ENCODE measurements around the gene CSF3R. TPM values are rescaled to one million over a fixed set of nuclear protein-coding genes. Genes with fewer than 3 reads are reported as not detected.

CSF3R gene
- total RNA-seq, 1 donor from 2014 or later = 3.1 TPM

DNA sequence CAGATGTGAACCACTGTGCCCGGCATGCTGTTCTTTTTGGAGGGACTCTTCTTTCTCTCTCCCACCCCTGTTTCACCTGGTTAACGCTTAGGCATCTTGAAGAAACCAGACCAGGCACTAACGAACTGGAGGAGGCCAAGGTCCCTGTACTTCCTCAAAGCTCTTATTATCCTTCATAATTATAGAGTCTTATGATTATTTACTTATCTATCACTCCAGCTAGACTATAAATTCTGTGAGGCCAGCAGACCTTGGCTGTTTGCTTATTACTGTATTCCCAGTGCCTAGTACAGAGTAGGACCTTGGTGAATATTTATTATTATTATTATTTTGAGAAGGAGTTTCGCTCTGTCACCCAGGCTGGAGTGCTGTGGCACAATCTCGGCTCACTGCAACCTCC is 5.8 kb downstream of the CSF3R start:
- DNase-seq (ENCODE audit: low spot score in 2 of 2) = no peak
- no peak overlapping the region for H3K4me3 ChIP-seq
- H3K9me3 ChIP-seq = no peaks in the 10 kb centered on the region
- H3K27me3 ChIP-seq = no peaks in the 10 kb centered on the region
- TF ChIP-seq, protein P1, sequence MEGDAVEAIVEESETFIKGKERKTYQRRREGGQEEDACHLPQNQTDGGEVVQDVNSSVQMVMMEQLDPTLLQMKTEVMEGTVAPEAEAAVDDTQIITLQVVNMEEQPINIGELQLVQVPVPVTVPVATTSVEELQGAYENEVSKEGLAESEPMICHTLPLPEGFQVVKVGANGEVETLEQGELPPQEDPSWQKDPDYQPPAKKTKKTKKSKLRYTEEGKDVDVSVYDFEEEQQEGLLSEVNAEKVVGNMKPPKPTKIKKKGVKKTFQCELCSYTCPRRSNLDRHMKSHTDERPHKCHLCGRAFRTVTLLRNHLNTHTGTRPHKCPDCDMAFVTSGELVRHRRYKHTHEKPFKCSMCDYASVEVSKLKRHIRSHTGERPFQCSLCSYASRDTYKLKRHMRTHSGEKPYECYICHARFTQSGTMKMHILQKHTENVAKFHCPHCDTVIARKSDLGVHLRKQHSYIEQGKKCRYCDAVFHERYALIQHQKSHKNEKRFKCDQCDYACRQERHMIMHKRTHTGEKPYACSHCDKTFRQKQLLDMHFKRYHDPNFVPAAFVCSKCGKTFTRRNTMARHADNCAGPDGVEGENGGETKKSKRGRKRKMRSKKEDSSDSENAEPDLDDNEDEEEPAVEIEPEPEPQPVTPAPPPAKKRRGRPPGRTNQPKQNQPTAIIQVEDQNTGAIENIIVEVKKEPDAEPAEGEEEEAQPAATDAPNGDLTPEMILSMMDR (IDR thresholded peaks at IDR 0.05) = no peak
- no peaks in the 10 kb centered on the region for H3K36me3 ChIP-seq
- no peaks in the 10 kb centered on the region for H3K4me1 ChIP-seq
- intact Hi-C loops (cut with DNase I) = no loop called here
- no peak overlapping the region for H3K27ac ChIP-seq

- H3K27ac ChIP-seq = no peak overlapping the region
- TF ChIP-seq, protein P1 (IDR thresholded peaks at IDR 0.05) = no peak
- no peak for DNase-seq (ENCODE audit: low spot score in 2 of 2)
- no peaks in the 10 kb centered on the region for H3K9me3 ChIP-seq
- intact Hi-C loops (cut with DNase I) = no loop called here
- no peak overlapping the region for H3K4me3 ChIP-seq
- no peaks in the 10 kb centered on the region for H3K27me3 ChIP-seq
- H3K4me1 ChIP-seq = no peaks in the 10 kb centered on the region
- H3K36me3 ChIP-seq = no peaks in the 10 kb centered on the region
Measured at GRCh38 chr1:36475910-36476604, 6.7 kb downstream of the CSF3R start.

GRCh38 chr1:36475341-36475740 is 7.4 kb downstream of the CSF3R start:
- Histone ChIP-seq H3K27ac (no peak overlapping the region), H3K27me3 (no peaks in the 10 kb centered on the region), H3K9me3 (no peaks in the 10 kb centered on the region), H3K4me1 (no peaks in the 10 kb centered on the region), H3K36me3 (no peaks in the 10 kb centered on the region), H3K4me3 (no peak overlapping the region)
- intact Hi-C loops (cut with DNase I) = no loop called here
- TF ChIP-seq, protein P1 (IDR thresholded peaks at IDR 0.05) = no peak
- DNase-seq (ENCODE audit: low spot score in 2 of 2) = no peak

GRCh38 chr1:36472656-36473055 is 10.1 kb downstream of the CSF3R start:
- no peaks in the 10 kb centered on the region for H3K9me3 ChIP-seq
- H3K4me1 ChIP-seq = no peaks in the 10 kb centered on the region
- TF ChIP-seq, protein P1 (IDR thresholded peaks at IDR 0.05) = no peak
- no peaks in the 10 kb centered on the region for H3K27me3 ChIP-seq
- no peak overlapping the region for H3K27ac ChIP-seq
- H3K4me3 ChIP-seq = no peak overlapping the region
- no peaks in the 10 kb centered on the region for H3K36me3 ChIP-seq
- no peak for DNase-seq (ENCODE audit: low spot score in 2 of 2)
- intact Hi-C loops (cut with DNase I) = no loop called here

DNA sequence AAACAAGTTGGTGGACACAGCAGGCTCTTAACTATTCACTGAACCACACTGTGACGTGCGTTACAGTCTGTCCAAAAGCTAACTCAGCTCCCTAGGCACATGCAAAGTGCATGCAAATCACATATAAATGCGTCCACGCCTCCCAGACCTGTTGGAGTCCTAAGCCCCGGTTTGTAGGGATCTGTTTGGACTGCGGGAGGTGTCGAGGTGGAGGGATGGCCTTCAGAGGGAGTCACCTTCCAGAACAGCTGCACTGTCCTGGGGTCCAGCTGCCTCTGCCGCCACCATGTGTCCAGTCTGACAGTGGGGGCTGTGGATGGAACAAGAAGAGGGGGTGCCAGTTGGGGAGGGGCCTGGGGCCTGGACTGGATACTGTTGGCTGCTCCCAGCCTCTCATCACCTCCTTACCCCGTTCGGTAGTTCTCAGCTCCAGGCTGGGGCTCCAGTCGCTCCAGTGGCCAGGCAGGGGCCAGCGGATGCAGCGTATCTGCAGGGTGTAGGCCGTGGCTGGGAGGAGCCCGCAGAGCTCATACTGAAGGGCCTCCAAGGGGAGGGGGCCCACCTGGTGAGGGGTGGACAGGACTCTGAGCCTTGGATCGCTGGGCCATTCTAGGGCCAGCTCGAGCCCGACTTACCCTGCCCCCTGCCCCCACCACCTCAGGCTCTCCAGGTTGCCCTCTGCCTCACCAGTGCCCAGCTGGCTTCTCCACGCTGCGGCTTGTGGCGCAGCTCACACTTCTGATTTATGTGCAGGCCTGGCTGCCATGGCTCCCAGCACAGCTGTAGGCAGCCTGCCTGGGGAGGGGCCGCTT is 10.7 kb downstream of the CSF3R start:
- TF ChIP-seq, protein P1 (IDR thresholded peaks at IDR 0.05) = no peak
- no peak overlapping the region for H3K27ac ChIP-seq
- no peak overlapping the region for H3K4me3 ChIP-seq
- intact Hi-C loops (cut with DNase I) = no loop called here
- no peaks in the 10 kb centered on the region for H3K36me3 ChIP-seq
- no peaks in the 10 kb centered on the region for H3K4me1 ChIP-seq
- no peaks in the 10 kb centered on the region for H3K27me3 ChIP-seq
- DNase-seq (ENCODE audit: low spot score in 2 of 2) = no peak
- H3K9me3 ChIP-seq = no peaks in the 10 kb centered on the region

Measured in ascending aorta (tissue), 2 donors.